GM21786 (cell line): ENCODE results near the gene GNL3.
"Not testable (repeated sequence)": the region's sequence is repeated elsewhere in the genome, so short reads cannot be mapped to it uniquely, and the experiment has no call there.

ENCODE experiments used
- ATAC-seq: cut with Tn5 transposase; IDR thresholded peaks from one replicate; pipeline ENCODE4 v1.9.1; 2021; ENCODE audit not compliant: unreplicated experiment

Gene GNL3

GRCh38 chr3:52715714-52716305, 30.0 kb downstream of the GNL3 start:
- no peak for ATAC-seq

- ATAC-seq: no peak
Measured at GRCh38 chr3:52719618-52720017, 33.8 kb downstream of the GNL3 start.

GRCh38 chr3:52721002-52721729, 35.3 kb downstream of the GNL3 start:
- ATAC-seq: peak; percentile 61

- ATAC-seq: no peak
Measured at GRCh38 chr3:52721730-52722008, 35.8 kb downstream of the GNL3 start.

GRCh38 chr3:52722491-52722890, 36.7 kb downstream of the GNL3 start:
- no peak for ATAC-seq

- no peak for ATAC-seq
Measured at GRCh38 chr3:52723935-52724334, 38.1 kb downstream of the GNL3 start.

- ATAC-seq: no peak
Measured at GRCh38 chr3:52724511-52724910, 38.7 kb downstream of the GNL3 start.

GRCh38 chr3:52728753-52729152, 42.9 kb downstream of the GNL3 start:
- not testable (repeated sequence) for ATAC-seq

- ATAC-seq: no peak
Measured at GRCh38 chr3:52730681-52731080, 44.8 kb downstream of the GNL3 start.

GRCh38 chr3:52731590-52731989, 45.8 kb downstream of the GNL3 start:
- no peak for ATAC-seq

GRCh38 chr3:52733256-52733891, 47.5 kb downstream of the GNL3 start:
- ATAC-seq: no peak

- ATAC-seq: no peak
Measured at GRCh38 chr3:52739730-52740129, 53.9 kb downstream of the GNL3 start.

- ATAC-seq: no peak
Measured at GRCh38 chr3:52742418-52743041, 56.7 kb downstream of the GNL3 start.

- ATAC-seq: no peak
Measured at GRCh38 chr3:52743152-52743551, 57.3 kb downstream of the GNL3 start.

- ATAC-seq: no peak
Measured at GRCh38 chr3:52743721-52744120, 57.9 kb downstream of the GNL3 start.
